ENCODE measurements around the gene ATG2B.

- TF ChIP-seq POLR2A (IDR thresholded peaks at IDR 0.05) (no peak), CTCF (IDR thresholded peaks at IDR 0.05) (no peak)
Measured at GRCh38 chr14:96240641-96241040, 122.5 kb downstream of the ATG2B start.
